ENCODE measurements around the gene DNAJC16.
"Not testable (repeated sequence)": the region's sequence is repeated elsewhere in the genome, so short reads cannot be mapped to it uniquely, and the experiment has no call there.

The DNAJC16 gene

DNA sequence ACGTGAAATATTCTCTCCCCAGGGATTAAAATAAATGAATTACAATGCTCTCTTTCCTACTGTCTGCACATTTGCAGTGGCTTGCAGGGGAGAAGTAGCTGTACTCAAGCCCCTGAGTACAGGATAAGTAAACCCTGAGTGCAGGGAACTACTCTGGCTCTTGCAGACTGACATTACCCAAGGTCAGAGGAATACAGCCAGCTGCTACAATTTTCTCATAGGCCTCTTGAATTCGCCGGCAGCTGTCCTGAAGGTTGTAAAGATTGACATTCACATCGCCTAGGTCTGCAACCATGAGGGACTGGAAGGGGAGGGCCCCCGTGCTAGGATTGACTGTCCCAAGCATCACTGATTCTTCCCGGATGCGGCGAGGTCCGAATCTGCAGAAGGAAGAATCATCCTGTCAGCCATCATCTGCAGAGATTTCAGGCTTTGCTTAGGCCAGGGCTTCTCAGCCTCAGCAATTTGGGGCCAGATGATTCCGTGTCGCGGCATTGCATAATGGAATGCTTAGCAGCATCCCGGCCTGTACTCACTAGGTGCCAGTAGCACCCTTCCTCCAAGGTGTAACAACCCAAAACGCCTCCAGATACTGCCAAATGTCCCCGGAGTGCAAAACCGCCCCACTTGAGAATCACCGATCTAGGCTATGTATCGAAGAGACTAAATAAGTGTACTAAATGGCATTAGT, 56.5 kb downstream of the DNAJC16 start:
- no peak for ATAC-seq
- no peak for DNase-seq

DNA sequence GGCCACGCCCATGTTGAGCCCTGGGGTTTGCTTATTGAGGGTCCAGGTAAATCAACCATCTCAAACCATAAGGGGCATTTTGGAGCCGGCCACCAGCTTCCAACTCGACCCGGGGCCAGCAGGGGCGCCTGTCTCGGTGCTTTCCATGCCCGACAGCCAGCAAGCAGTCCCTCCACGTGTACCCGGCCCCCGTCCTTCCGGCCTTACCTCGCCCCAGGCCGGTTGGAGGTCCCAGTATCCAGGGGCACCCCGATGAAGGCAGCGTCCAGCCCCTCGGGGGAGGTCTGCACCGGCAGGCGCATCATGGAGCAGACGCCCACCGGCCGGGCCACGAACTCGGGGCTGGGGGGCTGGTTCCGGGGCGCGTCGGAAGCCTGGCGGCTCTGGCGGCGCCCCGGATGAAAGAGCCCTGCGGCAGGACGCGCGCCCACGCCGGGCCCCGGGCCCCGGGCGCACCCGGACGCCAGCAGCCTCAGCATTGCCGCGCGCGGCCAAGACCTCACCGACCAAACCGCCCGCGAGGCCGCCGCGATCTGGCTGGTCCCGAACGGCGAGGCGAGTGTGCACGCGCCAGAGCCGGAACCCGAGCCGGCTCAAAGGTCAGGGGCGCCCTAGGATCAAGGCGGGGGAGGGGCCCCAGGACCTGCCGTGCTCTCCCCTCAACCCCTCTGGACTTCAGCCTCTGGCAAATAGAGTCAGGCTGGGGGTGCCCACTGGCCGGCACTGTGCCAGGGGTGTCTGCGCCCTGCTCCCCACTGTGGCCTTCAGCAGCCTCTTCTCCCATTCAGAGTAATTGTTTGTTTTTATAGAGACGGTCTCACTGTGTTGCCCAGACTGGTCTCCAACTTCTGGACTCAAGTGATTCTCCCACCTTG, 58.1 kb downstream of the DNAJC16 start, which contains the start of gene AGMAT:
AGMAT (minus strand) TSS at position 563 of the 875 bp plus-strand sequence; CDS start at position 479, 84 bp downstream.
- DNase-seq (peak; percentile 75), ATAC-seq (peak; percentile 85)

DNA sequence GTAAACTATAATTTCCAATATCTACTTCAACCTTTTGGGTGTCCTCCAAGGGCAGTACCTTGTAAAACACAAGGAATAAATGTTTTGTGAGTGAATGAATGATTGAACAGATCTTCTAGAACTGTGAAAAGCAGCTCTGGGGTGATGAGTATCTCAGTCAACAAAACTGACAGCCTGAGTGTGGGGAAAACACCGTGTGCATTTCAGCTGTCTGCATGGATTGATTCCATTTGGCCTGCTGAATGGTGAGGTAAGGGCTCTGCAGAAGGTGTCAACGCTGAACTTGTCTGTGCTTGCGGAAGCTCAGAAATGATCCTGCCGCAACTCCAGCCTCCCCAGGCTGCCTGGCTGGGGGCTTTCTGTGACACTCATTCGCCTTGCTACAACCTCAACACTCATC, 65.6 kb downstream of the DNAJC16 start:
- no peak for DNase-seq
- ATAC-seq, result no peak

DNA sequence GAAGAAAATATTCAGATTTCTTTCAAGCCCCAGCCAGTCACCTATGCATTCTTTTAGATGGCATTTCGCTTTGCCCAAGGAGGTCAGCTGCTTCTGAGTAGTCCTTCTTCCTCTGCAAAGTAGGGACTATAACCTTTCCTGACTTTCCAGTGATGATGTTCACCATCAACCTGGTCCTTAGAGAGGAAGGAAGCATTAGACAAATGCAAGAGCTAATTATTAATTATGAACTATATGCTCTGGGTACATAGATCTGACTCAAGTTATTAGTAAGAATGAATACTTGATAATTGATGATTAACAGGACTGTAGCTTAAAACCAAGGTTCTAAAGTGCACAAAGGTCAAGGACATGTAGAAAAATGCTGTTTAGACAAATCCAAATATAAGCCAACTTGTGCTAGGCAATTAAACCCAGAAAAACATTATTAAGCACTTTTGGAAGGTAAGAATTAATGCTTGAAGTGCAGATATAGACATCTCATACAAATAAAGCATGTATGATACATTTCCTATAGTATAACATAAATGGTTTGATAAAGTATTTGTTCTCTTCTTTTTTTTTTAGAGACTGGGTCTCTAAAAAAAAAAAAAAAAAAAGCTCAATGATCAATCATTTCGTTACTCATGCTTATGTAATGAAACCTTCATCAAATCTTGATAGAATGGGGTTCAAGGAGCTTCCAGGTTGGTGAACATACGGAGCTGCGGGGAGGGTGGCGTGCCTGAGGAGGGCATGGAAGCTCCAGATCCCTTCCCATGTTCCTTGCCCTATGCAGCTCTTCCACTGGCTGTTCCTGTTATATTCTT, 69.4 kb downstream of the DNAJC16 start:
- no peak for DNase-seq
- ATAC-seq, result no peak

DNA sequence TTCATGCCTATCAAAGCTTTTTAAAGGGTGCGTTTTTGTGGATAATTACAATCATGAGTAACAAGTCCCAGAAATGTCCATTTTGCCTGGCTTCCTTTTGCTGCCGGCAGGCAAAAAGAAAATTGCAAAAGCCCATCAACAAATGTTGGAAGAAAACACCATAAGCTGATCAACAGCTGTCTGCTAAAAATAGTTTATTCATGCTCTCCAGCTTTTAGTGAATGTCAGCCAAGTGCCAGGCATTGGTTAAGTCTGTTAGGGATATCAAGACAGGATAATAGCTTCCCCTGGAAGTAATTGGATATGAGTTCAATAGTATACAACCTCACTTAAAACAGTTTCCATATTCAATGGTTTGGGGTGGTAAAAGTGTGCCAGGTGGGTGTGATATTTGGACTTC, 71.8 kb downstream of the DNAJC16 start:
- DNase-seq (no peak), ATAC-seq (no peak)

DNA sequence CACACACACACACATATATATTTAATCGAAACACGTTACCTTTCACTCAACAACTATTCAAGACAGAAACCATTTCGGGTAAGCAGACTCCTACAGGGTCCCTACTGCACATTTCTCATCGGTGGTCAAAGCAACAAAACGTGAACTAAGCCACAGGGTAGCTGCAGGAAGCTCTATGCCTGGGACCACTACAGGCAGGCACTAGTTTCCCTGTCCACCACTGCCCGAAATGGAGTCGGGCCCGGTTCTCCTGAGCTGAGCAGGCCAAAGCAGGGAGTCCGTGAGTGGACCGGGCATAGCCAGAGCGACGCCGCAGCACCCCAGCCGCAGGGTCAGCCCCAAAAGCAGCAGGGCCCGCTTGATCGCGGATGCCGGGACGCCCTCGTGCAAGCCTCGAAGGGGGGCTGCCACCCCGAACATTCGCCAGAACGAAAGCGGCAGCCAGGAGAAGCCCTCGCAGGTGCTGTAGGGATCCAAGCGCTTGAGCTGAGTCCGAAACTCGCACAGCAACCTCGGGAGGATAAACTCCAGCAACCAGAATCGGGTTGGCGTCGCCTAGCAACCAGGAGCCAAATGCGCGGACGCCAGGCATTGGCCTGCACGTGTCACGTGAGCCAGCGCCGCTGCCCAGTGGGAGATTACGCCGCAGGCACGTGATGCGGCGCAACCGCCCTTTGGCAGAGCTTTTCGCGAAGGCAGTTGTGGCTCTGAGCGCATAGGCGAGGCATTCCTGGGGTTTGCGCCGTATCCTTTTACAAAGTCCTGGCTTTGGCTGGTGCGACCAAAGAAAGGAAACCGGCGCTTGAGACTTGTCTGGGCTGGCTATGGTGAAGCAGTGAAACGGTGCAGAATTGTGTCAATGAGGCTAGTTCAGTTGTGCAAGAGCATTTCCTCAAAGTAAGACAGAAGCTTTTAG, 76.7 kb downstream of the DNAJC16 start:
- peak; percentile 91 for DNase-seq
- peak; percentile 99 for ATAC-seq

DNA sequence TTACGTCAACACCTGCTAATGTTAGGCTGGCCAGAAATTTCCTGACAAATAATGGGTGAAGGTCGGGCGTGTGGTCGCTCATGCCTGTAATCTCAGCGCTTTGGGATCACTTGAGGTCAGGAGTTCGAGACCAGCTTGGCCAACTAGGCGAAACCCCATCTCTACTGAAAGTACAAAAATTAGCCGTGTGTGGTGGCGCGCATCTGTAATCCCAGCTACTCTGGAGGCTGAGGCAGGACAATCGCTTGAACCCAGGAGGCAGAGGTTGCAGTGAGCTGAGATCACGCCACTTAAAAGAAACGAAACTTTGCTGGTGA, 77.3 kb downstream of the DNAJC16 start:
- DNase-seq, ATAC-seq: not testable (repeated sequence)

DNA sequence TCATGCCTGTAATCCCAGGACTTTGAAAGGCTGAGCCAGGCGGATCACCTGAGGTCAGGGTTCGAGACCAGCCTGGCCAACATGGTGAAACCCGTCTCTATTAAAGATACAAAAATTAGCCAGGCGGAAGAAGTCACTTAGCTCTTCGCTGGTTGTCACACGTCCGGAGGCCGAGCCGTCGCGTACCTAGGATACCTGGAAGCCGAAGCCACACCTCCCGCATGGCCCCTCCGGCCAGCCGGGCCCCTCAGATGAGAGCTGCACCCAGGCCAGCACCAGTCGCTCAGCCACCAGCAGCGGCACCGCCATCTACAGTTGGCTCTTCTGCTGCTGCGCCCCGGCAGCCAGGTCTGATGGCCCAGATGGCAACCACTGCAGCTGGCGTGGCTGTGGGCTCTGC, 77.8 kb downstream of the DNAJC16 start:
- ATAC-seq, DNase-seq: not testable (repeated sequence)

DNA sequence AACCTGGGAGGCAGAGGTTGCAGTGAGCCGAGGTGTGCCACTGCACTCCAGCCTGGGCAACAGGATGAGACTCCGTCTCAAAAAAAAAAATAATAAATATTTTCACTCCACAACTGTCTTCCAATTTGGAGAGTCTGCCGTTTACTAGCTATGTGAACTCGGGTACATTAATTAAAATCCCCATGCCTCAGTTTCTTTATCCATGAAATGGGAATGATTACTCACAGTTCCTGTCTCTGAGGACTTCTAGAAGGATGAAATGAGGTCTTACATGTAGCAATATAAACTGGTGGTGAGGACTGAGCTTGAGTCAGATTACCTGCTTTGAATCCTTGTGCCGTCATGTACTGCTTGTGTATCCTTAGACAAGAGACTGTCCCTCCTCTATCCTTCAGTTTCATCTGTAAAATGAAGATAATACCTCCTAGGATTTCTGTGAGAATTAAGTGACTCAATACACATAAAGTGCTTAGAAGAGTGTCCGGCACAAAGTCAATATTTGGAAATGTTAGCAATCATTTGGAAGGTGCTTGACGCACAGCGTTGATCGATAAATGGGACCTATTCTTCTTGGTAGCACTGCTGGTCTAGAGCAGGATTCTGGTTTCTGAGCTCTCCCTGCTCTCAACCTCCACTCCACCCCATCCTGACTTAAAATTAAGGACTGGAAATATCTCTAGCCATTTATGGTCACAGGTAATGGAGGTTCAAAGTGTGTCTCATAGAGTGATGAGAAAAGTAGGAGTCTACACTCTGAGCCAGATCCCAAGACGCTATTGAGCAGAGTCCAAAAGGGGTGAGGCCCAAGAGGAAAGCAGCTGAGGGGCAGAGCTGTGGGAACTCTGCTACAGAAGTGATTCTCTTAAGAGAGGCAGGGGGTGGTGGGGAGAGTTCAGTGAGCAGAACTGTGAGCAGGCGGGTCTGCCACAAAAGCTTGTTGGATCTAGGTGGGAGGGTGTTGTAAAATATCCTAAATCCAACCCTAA, 79.0 kb downstream of the DNAJC16 start:
- ATAC-seq (no peak), DNase-seq (no peak)

DNA sequence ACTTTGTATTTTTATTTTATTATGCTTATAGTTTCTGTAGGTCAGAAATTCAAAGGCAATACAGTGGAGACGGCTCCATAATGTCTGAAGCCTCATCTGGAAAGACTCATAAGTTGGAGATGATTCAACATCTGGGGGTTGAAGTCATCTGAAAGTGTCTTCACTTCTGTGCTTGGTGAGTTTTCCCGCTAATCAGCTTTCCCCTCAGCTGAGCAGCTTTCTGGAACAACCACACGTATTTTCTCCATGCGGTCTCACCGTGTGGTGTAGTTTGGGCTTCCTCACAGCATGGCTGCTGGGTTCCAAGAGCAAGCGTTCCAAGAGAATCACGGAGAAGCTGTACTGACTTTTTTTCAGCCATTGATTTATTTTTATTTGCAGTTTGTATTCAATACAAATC, 83.0 kb downstream of the DNAJC16 start:
- ATAC-seq (no peak), DNase-seq (no peak)

DNA sequence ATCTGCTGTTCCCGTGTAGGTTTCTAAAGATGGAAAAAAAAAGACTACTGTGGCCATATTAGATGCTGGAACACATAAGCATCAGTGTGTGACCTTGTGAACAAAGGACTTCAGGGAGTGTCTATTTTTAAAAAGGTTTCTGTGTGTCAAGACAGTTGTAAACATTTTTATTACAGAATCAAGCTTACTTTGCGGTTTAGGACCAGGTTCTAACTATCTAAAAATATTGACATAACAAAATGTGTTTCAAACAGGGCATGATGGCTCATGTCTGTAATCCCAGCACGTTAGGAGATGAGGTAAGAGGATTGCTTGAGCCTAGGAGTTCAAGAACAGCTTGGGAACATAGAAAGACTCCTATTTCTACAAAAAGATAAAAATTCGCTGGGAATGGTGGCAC, 83.5 kb downstream of the DNAJC16 start:
- ATAC-seq, result no peak

DNA sequence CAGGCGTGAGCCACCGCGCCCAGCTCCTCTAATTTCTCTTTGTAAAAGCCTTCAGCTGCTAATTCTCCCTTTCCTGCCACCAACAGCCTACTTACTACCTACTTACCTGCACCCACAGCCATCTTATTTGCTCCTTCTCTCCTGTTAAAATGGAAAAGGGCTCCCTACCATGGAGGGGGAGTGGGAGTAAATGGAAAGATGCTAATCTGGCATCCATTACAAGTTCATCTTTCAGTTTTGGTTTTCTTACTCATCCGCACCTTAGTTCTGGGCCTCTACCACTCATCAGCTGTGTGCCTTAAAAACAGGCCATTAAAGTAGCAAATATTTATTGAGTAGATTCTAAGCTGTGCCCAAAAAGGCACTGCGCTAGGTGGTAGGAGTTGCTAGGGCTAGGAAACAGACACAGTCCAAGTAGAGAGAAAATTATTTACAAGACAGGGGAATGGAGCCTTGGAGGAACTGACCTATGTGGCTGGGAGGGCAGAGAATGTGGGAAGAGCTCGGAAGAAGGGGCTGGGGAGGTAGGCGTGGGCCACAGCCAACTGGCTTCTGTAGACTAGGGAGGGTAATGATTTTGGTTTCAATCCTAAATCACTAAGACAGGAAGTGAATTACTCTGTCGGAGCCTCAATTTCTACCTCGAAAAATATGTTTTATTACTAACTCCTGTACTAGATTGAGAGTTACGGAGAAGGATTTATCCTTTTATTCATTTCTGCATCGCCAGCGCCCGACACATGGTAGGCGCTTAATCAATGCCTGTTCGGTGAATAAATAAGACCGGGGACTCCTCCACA, 89.9 kb downstream of the DNAJC16 start:
- DNase-seq, result peak; percentile 25
- ATAC-seq, result peak; percentile 20

More for the DNA sequence above, 83.5 kb downstream of the DNAJC16 start:
- DNase-seq, result no peak

DNA sequence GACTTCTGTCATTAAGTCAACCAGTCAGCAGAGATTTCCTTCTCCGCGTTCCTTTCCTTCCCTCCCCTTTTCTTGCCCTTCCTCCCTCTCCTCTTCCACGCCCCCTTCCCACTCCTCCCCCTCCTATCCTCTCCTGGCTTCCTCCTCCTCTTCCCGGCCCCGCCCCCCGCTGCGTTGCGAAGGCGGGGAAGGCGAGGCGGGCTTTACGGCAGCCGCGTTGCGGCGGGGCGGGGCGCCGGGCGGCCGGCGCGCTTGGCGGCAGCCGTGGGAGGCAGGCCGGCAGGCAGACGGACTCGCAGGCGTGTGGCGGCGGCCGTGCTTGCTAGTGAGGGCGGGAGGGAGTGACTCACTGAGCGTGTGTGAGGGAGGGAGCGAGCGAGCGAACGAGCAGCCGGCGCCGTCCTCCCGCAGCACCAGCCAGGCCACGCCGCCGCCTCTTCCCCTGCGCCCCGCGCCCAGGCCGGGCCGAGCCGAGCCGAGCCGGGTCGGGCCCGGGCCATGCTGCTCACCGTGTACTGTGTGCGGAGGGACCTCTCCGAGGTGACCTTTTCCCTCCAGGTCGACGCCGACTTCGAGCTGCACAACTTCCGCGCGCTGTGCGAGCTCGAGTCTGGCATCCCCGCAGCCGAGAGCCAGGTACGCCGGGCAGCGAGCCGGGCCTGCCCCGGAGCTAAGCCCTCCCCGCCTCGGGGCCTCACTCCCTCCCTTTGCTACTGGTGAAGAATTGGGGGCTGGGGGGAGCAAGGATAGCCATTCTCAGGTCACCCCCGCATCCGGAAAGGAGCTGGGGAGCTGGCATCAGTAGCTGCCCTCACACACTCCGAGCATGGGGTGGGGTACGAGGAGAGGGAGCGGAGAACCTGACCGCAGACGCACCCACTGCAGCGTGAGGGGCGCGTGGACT, 90.8 kb downstream of the DNAJC16 start, which contains the start of gene DDI2:
DDI2 (plus strand) TSS at position 286 of the 904 bp plus-strand sequence; CDS start at position 499, 213 bp downstream.
- DNase-seq (peak; percentile 97), ATAC-seq (peak; percentile 94)

DNA sequence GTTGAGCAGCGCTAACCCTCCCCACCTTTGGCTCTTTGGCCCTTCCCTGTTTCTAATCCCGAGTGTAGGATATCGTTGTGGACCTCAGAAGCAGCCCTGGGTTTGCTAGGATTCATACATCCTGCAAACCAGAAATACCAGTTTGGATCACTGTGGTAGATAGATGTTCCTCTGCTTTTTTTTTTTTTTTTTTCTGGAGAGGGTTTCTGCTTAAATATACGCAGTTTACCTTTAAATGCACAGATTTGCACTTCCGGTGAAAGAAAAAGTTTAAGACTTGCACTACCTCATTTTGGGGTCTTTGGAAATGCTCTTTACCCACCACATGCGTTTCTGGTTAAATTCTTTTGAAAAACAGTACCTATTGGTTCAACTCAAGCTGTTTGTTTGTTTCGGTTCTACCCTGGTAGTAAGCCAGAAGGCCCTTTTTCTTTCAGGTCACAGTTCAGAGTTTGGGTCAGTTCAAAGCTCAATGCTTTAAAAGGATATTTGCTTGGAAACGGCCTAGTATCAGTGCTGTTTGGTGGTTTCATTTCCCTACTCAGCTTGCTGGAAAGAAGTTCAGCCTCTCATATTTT, 91.5 kb downstream of the DNAJC16 start:
- DNase-seq (no peak), ATAC-seq (no peak)

DNA sequence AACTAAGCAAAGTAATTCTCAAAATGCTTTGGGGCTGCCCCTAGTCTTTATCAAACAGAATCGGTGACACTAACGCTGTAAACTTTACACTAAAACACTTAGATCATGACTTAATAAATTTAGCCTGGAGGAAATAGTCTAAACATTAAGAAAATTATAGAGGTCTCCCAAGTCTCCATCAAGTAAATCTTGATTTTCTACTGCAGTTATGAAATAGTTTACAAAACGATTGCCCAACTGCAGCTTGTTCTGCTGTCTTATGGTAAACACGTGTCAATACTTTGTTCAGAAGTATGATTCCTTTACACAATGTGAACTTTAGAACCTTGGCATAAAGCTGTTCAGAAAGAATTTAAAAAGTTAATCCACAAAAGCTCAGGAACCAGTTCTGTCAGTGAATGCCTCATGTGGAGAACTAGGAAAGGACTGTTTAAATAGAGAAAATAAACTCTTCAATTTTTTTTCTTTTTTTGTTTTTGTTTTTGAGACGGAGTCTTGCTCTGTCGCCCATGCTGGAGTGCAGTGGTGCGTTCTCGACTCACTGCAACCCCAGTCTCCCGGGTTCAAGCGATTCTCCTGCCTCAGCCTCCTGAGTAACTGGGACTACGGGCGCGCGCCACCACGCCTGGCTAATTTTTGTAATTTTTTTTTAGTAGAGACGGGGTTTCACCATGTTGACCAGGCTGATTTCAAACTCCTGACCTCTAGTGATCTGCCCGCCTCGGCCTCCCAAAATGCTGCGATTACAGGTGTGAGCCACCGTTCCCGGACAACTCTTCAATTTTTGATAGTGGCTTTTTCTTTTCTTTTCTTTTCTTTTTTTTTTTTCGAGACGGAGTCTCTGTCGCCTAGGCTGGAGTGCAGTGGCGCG, 92.2 kb downstream of the DNAJC16 start:
- DNase-seq (no peak), ATAC-seq (no peak)

DNA sequence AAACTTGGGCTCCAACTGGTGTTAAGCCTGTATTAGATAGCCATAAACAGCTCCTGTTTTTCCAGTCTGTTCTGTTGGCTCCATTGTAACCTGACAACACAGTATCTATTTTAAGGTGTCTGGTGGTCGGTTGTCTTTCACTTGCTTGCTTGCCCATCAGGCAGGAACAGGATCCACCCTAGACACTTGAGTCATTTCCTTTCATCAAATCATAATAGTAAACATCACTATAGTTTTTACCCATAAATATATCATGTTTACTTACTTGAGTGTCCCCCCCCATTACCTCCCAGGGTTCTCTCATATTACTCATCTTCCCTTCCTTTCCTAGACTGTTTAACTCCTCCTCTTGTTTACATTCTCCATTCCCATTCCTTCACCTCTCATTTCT, 93.5 kb downstream of the DNAJC16 start:
- DNase-seq, result no peak
- ATAC-seq, result no peak
